Muscle layer of colon (tissue), 2 donors: ENCODE measurements around the gene PSMD7.

Experiments used
- H3K27ac ChIP-seq: one replicate; pipeline ENCODE4 v1.7.0; 2013; ENCODE audit warnings: low read depth, mild to moderate bottlenecking, low read length, moderate library complexity
- H3K27me3 ChIP-seq, 2 donors: one replicate each; pipeline ENCODE4 v1.7.0; 2013; ENCODE audit warnings: low read length in 2 of 2, mild to moderate bottlenecking in 2 of 2; ENCODE audit not compliant: insufficient read depth in 2 of 2, control insufficient read depth in 1 of 2
- H3K36me3 ChIP-seq: one replicate; pipeline ENCODE4 v1.7.0; 2013; ENCODE audit warnings: mild to moderate bottlenecking, low read length; ENCODE audit not compliant: insufficient read depth
- H3K4me1 ChIP-seq: one replicate; pipeline ENCODE4 v1.7.0; 2013; ENCODE audit warnings: mild to moderate bottlenecking, low read length; ENCODE audit not compliant: insufficient read depth
- H3K4me3 ChIP-seq, 2 donors: one replicate each; pipeline ENCODE4 v1.7.0; 2013; ENCODE audit warnings: low read length in 2 of 2, low read depth in 1 of 2, mild to moderate bottlenecking in 1 of 2, moderate library complexity in 1 of 2
- H3K9ac ChIP-seq: one replicate; pipeline ENCODE4 v1.7.0; 2013; ENCODE audit warnings: low read length
- H3K9me3 ChIP-seq: one replicate; pipeline ENCODE4 v1.7.0; 2013; ENCODE audit warnings: mild to moderate bottlenecking, low read length
- donor health status: abdominal sarcoma.
- donor health status: Adenocarcinoma of cecum.

Gene PSMD7

DNA sequence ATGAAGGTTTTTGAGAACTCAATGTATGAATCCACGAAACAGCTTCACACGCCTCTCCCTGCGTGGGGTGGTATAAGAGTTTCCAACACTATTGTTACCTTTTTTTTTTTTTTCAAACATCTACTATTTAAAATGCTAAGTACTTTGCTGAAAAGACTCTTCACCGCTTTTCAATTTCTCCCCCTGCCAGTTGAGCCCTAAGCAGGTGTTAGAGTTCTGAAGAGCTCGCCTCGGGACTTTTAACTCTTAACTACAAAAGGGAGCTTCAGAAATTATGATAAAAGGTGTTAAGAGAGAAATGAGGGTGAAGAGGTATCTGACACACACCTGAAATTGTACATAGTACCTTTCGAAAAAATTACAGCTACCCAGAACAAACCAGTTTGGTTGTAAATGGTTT lies 20.9 kb upstream of the PSMD7 start:
- Histone ChIP-seq H3K27ac (no peak overlapping the region), H3K36me3 (no peaks in the 10 kb centered on the region), H3K4me3 (no peak overlapping the region), H3K9me3 (no peaks in the 10 kb centered on the region), H3K4me1 (no peaks in the 10 kb centered on the region), H3K9ac (no peak overlapping the region), H3K27me3 (no peaks in the 10 kb centered on the region)

DNA sequence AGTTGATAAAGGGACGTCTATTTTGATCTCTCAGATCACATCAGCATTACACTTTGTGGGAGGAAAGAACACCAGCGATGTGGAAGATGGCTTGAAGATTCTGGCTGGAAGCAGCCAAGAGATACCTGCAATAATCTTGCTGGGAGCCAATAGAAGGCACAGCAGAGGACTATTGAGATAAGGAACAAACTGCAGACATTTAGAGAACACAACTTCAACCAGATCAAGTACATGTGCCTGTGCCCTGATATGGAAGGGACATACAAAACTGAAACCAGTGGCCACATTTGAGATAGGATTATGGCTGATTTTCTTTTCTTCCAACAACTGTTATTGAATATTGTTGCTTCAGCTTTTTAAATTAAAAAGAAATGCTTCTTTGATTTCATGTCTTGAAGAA lies 18.6 kb upstream of the PSMD7 start:
- Histone ChIP-seq H3K4me1 (no peaks in the 10 kb centered on the region), H3K9me3 (no peaks in the 10 kb centered on the region), H3K27me3 (no peaks in the 10 kb centered on the region), H3K9ac (no peak overlapping the region), H3K4me3 (no peak overlapping the region), H3K27ac (no peak overlapping the region), H3K36me3 (no peaks in the 10 kb centered on the region)

DNA sequence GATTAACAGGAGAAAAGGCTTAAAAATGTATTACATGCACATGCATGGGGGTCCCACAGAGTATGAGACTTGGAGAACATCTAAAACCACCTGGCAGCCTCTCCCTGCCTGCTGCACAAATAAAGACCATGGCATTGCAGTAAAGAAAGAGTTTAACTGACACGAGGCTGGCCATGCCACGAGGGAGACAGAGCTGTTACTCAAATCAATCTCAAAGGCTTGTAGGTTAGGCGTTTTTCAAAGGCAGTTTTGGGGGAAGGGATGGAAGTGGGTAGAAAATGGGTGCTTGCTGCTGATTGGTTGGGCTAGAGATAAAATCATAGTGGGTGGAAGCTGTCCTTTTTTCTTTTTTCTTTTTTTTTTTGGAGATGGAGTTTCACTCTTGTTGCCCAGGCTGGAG lies 17.3 kb upstream of the PSMD7 start:
- H3K36me3 ChIP-seq: no peaks in the 10 kb centered on the region
- no peak overlapping the region for H3K27ac ChIP-seq
- no peaks in the 10 kb centered on the region for H3K27me3 ChIP-seq
- H3K9ac ChIP-seq: no peak overlapping the region
- no peak overlapping the region for H3K4me3 ChIP-seq
- no peaks in the 10 kb centered on the region for H3K4me1 ChIP-seq
- no peaks in the 10 kb centered on the region for H3K9me3 ChIP-seq

DNA sequence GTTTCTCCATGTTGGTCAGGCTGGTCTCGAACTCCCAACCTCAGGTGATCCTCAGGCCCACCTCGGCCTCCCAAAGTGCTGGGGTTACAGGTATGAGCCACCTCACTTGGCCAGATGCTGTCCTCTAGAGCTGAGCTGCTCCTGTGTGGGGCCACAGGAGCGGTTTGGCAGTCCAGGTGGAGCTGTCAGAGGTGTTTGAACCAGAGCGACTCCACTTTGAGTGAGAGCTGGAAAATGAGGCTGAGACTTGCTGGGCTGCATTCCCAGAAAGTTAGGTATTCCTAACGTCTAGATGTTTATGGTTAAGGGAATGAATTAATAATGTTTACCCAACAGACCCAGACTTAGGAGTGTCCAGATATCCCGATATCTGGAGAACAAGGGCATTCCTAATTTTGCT lies 16.8 kb upstream of the PSMD7 start:
- H3K36me3 ChIP-seq: no peaks in the 10 kb centered on the region
- H3K9me3 ChIP-seq: no peaks in the 10 kb centered on the region
- H3K27me3 ChIP-seq: no peaks in the 10 kb centered on the region
- H3K9ac ChIP-seq: no peak overlapping the region
- H3K4me3 ChIP-seq: no peak overlapping the region
- no peaks in the 10 kb centered on the region for H3K4me1 ChIP-seq
- no peak overlapping the region for H3K27ac ChIP-seq

DNA sequence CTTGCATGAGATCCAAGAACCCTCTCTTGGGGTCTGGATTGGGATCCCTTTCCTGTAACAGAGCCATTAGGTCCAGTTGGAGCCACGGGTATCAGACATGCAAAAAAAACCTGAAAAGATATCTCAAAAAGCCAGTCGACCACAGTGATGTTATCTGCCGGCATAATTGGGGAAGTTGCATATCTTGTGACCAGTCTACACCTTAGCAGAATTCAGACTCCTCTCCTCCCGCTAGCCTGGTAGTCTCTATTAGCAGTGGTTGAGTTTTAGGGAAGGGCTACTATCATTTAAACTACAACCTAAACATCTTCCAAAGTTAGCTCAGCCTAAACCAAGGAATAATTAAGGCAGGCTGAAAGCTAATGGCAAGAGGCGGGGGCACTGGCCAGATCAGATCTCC lies 16.2 kb upstream of the PSMD7 start:
- H3K9ac ChIP-seq: no peak overlapping the region
- no peak overlapping the region for H3K4me3 ChIP-seq
- no peaks in the 10 kb centered on the region for H3K27me3 ChIP-seq
- no peaks in the 10 kb centered on the region for H3K9me3 ChIP-seq
- H3K36me3 ChIP-seq: no peaks in the 10 kb centered on the region
- no peak overlapping the region for H3K27ac ChIP-seq
- no peaks in the 10 kb centered on the region for H3K4me1 ChIP-seq

DNA sequence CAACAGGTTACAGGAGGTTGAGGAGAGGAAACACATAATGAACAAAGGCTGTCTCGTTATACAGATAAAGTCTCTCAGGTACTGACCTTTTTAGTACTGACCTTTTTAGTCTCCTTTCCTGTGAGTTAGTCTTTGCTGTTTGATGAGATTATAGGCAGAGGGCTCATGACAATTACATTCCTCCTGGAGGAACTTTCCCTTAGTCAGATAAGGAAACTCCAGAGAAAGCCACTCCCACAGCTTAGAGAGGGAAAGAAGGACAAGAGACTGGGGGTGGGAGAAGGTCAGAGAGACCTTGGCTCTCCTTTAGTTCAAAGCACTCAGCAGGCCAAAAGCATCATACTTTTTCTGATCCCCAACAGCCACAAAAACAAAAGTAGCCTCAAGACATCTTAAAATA lies 15.3 kb upstream of the PSMD7 start:
- Histone ChIP-seq H3K4me3 (no peak overlapping the region), H3K9ac (no peak overlapping the region), H3K4me1 (no peaks in the 10 kb centered on the region), H3K27me3 (no peaks in the 10 kb centered on the region), H3K27ac (no peak overlapping the region), H3K9me3 (no peaks in the 10 kb centered on the region), H3K36me3 (no peaks in the 10 kb centered on the region)

DNA sequence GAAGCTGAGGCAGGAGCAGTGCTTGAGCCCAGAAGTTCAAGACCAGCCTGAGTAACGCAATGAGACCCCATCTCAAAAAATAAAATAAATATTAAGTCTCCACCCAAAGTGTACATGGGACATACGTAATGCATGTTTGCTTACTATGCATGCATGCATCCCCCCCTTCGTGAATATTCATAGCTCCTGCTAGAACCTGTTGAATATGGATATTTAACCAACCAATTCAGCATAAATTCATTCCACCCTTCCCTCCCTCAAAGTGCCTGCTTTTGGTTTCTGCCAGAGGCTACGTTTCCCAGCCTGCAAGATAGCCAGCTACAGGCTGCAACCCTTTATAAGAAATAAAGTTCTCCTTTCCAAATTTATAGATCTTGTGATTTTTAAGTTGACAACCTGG lies 12.9 kb upstream of the PSMD7 start:
- Histone ChIP-seq H3K27ac (no peak overlapping the region), H3K9me3 (no peaks in the 10 kb centered on the region), H3K9ac (no peak overlapping the region), H3K27me3 (no peaks in the 10 kb centered on the region), H3K4me1 (no peaks in the 10 kb centered on the region), H3K36me3 (no peaks in the 10 kb centered on the region), H3K4me3 (no peak overlapping the region)

DNA sequence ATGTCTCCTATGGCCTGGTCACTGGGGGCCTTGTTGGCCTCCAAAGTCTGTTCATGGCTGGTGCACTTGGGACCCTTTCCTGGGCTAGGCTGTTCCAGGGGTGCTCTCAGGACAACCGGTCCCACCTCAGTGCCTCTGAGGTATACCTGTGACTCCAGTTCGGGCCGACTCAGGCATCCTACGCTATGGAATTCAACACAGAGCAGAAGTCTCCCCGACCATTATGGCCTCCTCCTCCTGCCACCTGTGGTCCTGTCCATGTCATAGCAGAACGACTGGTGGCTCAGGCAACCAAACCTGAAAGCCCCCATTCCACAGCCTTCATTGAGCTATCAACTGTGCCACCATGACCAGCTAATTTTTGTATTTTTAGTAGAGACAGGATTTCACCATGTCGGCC lies 8.5 kb upstream of the PSMD7 start:
- H3K4me3 ChIP-seq: no peak overlapping the region
- H3K36me3 ChIP-seq: no peaks in the 10 kb centered on the region
- H3K27me3 ChIP-seq: no peaks in the 10 kb centered on the region
- H3K9me3 ChIP-seq: no peaks in the 10 kb centered on the region
- no peak overlapping the region for H3K9ac ChIP-seq
- no peaks in the 10 kb centered on the region for H3K4me1 ChIP-seq
- no peak overlapping the region for H3K27ac ChIP-seq

DNA sequence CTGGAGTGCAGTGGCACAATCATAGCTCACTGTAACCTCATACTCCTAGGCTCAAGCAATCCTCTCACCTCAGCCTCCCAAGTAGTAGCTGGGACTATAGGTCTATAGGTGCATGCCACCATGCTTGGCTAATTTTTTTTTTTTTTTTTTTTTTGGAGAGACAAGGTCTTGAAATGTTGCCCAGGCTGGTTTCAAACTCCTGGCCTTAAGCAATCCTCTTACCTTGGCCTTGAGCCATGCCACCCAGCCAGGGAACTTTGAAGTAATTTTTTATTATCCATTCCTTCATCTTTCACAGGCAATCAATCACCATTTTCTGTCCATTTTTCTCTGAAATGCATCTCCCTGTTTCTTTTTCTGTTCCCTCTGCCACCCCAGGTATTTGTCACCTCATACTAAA lies 6.3 kb upstream of the PSMD7 start:
- Histone ChIP-seq H3K4me3 (no peak overlapping the region), H3K36me3 (no peaks in the 10 kb centered on the region), H3K4me1 (peaks cover 2% of the 10 kb centered on the region), H3K9ac (no peak overlapping the region), H3K27ac (no peak overlapping the region), H3K9me3 (no peaks in the 10 kb centered on the region), H3K27me3 (no peaks in the 10 kb centered on the region)

DNA sequence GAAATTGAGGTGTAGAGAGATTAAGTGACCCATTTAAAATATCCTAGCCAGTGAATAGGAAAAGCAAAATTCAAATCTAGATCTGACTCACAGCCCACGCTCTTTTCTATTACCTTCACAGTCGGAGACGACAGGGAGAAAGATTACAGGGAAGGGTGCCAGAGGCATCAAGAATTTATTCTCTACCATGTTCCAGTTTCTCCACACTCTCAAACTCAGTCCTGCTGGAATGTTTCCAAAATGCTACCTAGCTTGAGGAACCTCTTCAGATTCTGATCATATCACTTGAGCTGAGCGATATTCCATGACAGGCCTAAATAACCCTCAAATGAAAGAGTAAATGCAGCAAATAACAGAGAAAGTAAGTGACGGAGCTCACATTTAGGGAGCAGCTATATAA lies 5.4 kb upstream of the PSMD7 start:
- Histone ChIP-seq H3K9me3 (no peaks in the 10 kb centered on the region), H3K9ac (no peak overlapping the region), H3K4me1 (peaks cover 8% of the 10 kb centered on the region), H3K27me3 (no peaks in the 10 kb centered on the region), H3K27ac (no peak overlapping the region), H3K36me3 (no peaks in the 10 kb centered on the region), H3K4me3 (no peak overlapping the region)

DNA sequence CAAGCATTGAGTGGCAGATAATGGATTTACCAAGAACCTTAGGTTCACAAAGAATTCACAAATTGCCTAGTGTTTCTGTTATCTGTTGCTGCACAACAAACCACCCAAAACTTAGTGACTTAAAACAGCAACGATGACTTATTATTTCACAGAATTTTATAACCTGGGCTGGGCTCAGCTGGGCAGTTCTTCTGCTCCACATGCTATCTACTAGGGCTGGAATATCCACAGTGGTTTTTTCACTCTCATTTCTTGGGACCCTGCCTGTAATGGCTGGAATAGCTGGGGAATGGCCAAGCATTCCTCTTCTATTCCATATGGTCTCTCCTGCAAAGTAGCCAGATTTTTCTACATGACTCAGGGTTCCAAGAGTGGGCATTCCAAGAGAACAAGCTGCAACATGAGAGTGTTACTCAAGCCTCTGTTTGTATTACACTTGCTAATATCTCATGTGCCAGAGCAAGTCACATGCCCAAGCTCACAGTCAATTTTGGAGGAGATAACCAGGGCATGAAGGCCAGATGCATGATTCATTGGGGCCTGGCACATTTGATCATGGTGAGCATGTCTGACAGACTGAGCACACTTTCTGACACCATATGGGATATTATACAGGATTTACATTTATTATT lies 4.9 kb upstream of the PSMD7 start:
- Histone ChIP-seq H3K27ac (no peak overlapping the region), H3K27me3 (no peaks in the 10 kb centered on the region), H3K4me1 (peaks cover 8% of the 10 kb centered on the region)

DNA sequence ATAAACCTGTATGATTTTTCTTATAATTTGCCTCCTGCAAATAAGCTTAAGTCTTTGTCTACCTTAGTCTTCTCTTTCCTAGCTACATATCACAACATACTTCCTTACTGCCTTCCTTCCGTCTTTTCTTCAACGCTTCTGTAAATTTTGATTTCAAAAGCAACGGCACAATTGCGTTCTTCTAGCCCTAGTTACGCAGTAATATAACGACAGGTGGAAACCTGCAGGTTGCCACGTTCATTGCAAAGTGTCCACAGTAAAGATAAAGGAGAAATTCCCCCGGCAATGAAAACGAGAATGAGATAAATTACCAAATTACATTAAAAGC lies 546 bp upstream of the PSMD7 start:
- Histone ChIP-seq H3K27me3 (no peaks in the 10 kb centered on the region), H3K36me3 (peaks cover 22% of the 10 kb centered on the region), H3K4me1 (peaks cover 23% of the 10 kb centered on the region), H3K4me3 (peak overlapping the region; percentile 65 to 83), H3K27ac (peak overlapping the region; percentile 88), H3K9me3 (no peaks in the 10 kb centered on the region), H3K9ac (peak overlapping the region; percentile 36)

More for the DNA sequence above, 4.9 kb upstream of the PSMD7 start:
- no peaks in the 10 kb centered on the region for H3K36me3 ChIP-seq
- no peaks in the 10 kb centered on the region for H3K9me3 ChIP-seq
- no peak overlapping the region for H3K9ac ChIP-seq
- H3K4me3 ChIP-seq: no peak overlapping the region
